HS-27A (cell line): ENCODE measurements around the gene POLR1G.

Source experiments
- DNase-seq: peaks from one replicate; pipeline ENCODE4 v3.0.0-alpha.2; 2012; ENCODE audit warnings: low read depth, missing footprints

The POLR1G gene

DNA sequence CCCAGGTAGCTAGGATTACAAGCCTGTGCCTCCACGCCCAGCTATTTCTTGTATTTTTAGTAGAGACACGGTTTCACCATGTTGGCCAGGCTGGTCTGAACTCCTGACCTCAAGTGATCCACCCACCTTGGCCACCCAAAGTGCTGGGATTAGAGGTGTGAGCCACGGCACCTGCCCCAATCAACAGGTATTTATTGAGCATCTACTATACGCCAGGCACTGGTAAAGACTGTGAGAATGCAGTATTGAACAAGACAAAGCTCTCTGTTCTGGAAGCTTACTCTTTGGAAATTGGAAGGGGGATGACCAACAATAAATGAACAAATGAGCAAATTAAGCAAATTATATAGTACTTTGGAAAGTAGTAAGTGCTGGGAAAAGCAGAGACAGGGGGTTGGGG, 38.7 kb downstream of the POLR1G start:
- DNase-seq: no peak

DNA sequence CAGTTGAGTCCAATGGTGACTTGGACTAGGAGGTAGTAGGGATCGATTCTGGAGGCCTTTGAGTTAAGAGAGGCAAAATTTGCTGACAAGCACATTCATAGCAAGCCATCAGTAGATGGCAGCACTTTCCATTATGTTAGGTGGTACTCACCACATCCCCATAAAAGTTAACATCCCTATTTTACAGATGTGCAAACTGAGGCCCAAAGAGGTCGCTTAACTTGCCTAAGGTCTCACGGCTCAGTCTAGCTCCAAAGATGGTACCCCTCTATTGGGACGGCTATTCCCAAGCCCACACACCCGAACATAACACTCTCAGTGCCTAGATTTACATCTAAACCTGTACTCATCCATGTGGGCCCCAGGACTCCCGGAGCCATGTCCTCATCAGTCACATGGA, 39.9 kb downstream of the POLR1G start:
- no peak for DNase-seq

DNA sequence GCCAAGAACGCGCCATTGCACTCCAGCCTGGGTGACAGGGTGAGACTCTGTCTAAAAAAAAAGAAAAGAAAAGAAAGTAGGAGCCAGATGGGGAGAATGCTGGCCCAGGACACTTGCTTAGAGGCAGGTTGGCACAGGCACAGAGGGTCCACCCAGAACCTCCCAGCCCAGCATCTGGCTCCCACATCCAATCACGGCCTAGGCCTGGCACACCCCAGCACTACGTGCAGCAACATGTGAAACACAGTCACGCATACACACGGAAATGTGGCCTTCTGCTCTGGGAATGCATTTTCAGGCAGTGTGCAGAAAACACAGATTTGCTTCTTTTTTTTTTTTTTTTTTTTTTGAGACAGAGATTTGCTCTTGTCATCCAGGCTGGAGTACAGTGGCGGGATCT, 40.5 kb downstream of the POLR1G start:
- DNase-seq: no peak

DNA sequence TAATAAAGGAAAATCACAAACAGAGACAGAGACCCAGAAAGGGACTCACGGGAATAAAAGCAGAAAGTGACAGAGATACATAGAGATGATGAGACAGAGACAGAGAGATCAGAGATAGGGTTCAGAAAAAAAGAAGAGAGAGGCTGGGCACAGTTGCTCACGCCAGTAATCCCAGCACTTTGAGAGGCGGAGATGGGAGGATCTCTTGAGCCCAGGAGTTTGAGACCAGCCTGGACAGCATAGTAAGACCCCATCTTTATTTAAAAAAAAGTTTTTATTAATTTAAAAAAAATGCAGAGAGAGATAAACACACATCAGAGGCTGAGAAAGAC, 41.9 kb downstream of the POLR1G start:
- DNase-seq: no peak

DNA sequence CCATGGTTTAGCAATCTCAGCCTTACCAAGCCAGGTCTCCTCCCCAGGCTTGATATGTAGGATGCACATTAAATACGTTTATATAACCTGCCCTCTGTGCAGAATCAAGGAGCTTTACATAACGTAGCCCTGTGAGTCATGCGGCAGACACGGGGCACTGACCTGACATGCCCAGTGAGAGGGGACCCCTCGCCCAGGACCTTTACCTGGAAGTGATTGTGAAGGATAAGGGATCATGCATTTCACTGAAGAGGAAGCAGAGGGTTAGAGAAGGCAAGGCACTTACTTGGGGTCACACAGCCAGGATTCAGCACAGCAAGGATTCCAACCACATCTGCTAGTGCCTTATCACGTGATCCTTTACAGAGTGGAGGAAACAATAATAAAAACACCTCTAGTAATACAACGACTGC, 42.4 kb downstream of the POLR1G start:
- DNase-seq: no peak

DNA sequence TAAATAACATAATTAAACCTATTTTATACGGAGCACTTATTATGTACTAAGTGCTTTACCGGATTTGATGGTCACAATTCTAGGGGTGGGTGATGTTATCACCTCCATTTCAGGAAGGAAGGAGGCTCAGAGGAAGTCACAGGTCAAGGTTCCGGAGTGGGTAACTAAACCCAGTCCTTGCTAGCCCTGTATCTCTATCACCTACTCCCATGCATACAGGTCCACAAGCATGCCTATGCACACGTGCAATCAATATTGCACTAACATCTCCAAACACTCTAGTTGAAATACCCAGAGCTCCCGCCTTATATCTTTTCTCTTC, 43.5 kb downstream of the POLR1G start:
- no peak for DNase-seq

DNA sequence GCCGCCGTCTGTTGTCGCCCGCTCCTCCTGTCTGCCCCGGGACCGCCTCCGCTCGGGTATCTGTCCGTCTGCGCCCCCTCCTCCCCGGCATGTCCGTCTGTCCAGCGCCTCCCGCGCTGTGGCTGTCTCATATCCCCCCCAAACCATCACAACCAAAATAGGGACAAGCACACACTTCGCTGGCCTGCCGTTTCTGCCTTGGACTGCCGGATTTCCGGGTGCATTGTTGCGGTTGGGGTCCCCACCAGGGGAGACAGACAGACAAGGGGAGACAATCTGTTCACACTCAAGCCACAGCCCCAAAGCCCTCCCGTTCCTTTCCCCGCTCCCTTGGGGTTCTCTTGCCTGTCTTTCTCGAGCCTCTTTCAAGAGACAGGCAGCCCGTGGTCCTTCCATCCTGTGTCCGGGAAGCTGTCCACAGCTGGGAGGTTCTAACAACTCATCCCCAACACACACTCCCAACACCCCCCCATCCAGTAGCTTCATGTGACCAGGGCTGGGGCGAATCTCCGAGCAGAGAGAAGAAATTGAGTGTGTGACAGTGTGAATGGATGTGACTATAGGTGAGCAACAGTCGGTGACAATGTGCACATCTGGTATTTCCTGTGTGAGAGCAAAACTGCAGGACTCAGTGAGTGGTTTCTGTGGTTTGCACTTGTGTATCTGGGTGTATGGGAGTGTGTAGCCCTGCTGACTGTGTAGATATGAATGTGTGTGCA, 44.8 kb downstream of the POLR1G start:
- DNase-seq: no peak

DNA sequence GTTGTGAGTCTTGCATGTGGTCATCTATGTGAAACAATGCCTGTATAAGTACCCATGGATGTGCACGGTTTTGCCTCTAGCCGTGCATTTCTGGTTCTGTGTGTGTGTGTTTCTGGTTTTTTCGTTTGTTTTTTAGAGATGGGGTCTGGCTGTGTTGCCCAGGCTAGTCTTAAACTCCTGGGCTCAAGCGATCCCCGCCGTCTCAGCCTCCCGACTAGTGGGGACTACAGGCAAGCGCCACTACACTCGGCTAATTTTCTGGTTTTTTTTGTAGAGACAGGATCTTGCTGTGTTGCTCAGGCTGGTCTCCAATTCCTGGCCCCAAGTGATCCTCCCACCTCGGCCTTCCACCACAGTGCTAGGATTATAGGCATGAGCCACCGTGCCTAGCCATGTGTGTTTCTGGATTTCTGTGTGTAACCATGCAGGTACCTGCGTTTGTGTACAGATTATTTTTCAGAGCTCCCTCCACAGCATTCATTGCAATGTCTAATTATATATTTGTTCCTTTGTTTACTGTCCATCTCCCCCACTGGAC, 45.5 kb downstream of the POLR1G start:
- DNase-seq: no peak

DNA sequence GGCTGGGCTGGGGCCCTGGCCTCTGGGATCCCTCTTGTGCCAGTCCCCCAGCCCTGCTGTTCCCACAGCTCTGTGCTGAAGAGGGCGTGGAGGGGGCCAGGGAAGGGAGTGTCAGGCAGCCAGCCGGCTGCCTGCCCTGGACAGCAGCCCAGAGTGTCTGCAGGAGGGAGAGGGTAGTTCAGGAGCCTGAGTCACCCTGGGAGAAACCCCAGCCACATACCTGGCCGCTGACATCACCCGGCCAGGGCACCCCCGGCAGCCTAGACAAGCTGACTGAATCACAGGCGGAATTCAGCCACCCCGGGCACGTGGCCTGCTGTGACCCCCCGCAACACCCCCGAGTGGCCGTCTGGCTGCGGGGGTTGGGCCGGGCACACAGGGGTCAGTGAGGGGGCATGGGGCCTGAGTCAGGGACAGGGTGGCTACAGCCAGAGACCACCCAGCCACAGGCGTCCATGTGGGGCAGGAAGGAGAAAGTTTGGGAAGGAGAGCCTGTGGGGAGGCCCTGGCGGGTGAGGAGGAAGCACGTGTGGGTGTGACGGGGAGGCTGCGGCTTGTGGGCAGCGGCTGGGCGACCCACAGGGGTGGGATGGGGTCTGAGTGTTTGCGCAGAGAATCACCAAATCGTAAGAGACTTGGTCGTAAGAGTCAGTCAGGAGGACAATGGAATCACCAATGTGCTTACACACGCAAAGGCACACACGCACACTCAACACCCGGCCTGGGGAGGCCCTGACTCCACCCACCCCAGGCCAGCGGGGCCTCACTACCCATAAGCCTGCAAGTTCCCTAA, 49.5 kb downstream of the POLR1G start:
- peak; percentile 99 for DNase-seq

DNA sequence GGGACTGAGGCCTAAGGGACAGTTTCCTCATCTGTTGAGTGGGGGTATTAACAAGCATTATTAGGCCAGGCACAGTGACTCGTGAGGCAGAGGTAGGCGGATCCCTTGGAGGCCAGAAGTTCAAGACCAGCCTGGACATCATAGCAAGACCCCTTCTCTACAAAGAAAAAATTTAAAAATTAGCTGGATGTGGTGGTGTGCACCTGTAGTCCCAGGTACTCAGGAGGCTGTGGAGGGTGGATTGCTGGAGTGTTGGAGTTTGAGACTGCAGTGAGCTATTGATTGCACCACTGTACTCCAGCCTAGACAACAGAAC, 50.0 kb downstream of the POLR1G start:
- no peak for DNase-seq

DNA sequence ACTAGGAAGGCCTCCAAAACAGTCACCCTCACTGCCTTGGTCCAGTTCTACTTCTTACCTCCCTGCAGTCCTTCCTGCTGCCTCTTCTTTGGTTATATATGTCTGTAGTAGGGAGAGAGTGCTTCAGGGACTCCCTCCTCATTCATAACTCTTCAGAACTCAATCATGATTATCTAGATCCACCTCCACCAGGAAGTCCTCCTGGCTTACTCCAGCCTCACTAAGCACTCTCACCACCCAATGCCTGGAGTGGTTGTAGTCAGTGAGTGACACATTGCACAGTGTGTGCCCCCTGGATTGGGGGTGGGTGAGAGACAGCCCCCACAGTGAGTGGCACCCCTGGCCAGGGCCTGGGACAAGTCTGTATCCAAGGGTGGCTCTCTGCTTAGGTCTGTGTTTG, 51.3 kb downstream of the POLR1G start:
- DNase-seq: no peak
